Activated CD8-positive, alpha-beta memory T cell treated with anti-CD3 and anti-CD28 coated beads, Interleukin-2, amount 50 U/mL, for 4 hours (primary cell): Measurements from ENCODE around the gene BHMT.
A peak's percentile ranks its signal among the peaks of the same experiment; 100 is the strongest.

Experiments
- DNase-seq: peaks from one replicate; pipeline ENCODE4 v3.0.0-alpha.2; 2020

Gene BHMT, protein sequence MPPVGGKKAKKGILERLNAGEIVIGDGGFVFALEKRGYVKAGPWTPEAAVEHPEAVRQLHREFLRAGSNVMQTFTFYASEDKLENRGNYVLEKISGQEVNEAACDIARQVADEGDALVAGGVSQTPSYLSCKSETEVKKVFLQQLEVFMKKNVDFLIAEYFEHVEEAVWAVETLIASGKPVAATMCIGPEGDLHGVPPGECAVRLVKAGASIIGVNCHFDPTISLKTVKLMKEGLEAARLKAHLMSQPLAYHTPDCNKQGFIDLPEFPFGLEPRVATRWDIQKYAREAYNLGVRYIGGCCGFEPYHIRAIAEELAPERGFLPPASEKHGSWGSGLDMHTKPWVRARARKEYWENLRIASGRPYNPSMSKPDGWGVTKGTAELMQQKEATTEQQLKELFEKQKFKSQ

DNA sequence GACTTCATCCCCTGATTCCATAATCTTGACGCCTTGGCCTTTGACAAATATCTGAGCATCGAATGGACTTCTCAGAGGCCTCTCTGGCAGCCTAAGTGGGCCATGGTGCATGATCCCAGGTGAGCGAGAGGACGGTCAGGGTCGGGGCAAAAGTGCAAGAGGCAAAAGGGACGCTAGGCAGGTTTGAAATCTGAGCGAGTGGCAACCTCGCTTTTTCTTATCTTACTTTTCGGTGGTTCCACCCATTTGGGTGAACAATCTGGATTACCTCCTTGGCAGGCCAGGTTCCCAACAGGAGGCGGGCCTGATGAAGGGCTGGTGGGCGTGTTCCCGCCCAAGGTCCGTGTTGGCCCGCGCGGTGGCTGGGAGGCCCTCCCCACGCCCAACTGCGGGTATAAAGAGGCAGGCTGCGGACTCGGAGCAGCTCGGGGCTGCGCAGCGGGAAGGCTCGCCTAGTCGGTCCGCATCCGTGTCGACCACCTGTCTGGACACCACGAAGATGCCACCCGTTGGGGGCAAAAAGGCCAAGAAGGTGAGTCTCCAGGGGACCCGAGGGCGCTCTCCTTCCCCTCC is at the start of gene BHMT:
Gene BHMT, plus strand, starts transcription at position 423 of the 573 bp plus-strand sequence. Its CDS starts 77 bp downstream, at position 500.
- no peak for DNase-seq

DNA sequence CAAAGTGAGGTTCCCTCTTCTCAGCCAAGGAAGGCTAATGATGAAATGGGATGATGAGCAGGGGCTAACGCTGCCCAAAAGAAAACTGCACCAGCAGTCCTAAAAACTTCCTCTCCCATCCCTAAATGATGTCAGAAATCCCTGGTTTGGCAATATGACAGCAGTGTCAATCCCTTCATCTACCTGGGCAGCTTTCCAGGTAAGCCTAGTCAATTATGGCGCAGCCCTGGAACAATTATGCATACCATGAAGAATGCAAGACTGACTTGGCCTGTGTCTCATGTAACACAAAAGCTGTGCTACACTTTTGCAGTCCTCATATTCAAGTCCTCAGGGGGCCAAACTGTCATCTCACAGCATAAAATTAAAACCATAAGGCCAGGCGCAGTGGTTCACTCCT is 49.2 kb upstream of the BHMT start:
- no peak for DNase-seq

DNA sequence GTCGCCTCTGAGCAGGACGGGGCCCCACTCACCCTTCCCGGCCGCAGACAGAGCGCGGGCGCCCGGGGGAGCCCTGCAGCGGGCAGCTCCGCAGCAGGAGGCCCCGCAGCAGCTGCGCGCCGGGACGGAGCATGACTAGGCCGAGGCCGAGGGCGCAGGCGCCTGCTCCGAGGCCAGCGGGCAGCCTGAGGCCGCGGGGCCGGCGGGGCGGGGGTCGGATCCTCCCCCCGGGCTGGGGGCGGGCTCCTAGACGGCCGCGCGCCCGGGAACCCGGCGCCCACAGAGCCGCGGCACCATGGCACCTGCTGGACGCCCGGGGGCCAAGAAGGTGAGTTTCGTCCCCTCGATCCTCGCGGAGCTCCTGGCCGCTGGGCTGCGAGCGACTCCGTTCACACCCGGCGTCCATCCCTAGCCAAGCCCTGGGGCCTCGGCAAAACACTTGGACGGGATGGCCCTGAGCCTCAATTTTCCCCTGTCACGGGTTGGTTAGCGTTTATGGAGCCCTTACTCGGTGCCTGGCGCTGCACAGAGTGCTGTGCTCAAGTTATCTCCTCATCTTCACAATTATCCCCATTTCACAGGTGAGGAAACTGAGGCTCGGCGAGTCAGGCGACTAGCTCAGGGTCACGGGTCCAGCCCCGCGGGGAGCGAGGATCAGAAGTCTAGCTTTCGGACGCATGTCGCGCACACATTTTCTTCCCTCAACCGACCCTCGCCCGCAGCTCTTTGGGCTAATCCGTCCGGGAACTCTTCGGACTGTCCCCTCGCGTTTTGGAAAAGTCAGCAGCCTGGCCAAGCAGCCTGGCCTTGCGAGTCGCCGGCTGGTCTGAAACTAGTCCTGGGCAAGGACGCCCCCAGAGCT is 41.9 kb upstream of the BHMT start, which contains the start of the genes BHMT2 and DMGDH:
Gene BHMT2, plus strand, starts transcription at position 280 of the 862 bp plus-strand sequence. Its CDS starts 16 bp downstream, at position 296.
Gene DMGDH, minus strand, starts transcription at position 187 of the 862 bp plus-strand sequence. Its CDS starts 54 bp downstream, at position 133.
- no peak for DNase-seq

DNA sequence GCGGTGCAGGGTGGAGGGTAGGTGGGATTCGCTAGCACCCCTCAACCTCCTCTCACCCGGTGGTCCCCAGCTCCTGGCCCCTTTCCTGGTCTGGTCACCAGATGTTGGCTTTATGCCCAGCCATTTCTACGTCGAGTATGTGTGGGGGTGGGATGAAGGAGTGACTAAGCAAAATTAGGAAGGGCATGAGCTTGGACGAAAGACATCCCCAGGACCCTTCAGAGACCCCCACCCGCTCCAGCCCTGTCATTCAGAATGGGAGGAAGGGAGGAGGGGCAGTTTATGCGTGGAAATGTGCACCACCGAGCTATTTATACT is 41.3 kb upstream of the BHMT start:
- DNase-seq, result no peak

DNA sequence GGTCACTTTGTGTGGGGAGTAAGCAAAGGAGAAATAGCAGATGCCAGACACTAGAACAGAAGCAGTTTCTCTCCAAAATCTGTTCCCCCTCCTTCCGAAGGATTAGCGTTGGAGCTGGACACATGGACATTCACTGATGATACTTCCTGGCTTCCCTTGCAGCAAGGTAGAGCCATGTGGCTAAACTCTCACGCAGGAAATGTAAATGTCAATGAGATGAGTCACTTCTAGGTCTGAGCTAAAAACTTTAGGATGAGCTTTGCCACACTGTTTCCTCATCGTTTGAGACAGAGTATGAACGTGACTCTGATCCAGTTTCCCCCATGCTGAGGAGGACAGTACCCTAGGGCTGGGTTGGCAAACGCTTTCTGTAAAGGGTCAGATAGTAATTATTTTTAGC is 37.0 kb upstream of the BHMT start:
- DNase-seq, result no peak

DNA sequence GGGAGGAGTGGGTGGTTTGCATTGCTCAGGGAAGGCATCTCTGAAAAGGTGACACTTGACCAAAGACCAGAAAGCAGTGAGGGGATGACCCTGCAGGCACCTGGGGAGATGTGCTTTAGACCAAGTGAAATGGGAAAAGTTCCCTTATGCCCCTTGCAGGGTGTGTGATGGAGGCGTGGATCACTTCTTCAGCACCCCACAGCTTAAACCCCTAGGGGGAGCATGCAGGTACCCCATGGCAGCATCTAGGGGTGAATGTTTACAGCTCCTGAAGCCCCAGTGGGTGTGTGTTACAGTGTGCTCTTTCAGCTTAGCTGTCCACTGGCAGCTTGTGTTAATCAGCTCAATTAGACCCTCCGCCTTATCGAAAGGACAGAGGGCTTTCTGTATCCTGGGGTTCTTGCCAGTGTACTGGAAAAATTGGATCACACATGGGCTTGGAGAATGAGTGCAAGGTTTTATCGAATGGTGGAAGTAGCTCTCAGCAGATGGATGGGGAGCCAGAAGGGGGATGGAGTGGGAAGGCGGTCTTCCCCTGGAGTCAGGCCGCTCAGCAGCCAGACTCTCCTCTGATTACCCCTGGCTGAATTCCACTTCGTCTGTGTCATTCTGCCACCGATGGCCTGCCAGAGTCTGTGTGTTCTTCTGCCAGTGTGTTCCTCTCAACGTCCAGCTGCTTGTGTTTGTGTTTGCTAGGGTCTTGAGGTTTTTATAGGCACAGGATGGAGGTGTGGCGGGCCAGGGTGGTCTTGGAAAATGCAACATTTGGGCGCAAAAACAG is 35.8 kb upstream of the BHMT start:
- DNase-seq, result no peak

DNA sequence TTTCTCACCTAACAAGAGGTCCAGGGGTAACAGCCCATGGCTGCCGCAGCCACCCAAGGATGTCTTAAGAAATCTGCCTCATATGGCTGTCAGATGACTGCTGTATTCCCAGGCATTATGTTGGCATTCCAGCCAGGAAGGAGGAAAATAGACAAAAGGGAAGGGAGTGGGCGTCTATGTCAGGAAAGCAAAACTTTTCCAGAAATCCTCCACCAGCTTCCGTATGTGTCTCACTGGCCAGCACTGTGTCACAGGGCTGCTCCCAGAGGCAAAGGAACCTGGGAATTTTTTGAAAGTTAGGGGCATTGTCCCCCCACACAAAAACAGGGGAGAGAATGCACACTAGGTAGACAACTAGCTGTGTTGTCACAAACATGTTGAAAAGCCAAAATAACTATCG is 34.8 kb upstream of the BHMT start:
- no peak for DNase-seq

DNA sequence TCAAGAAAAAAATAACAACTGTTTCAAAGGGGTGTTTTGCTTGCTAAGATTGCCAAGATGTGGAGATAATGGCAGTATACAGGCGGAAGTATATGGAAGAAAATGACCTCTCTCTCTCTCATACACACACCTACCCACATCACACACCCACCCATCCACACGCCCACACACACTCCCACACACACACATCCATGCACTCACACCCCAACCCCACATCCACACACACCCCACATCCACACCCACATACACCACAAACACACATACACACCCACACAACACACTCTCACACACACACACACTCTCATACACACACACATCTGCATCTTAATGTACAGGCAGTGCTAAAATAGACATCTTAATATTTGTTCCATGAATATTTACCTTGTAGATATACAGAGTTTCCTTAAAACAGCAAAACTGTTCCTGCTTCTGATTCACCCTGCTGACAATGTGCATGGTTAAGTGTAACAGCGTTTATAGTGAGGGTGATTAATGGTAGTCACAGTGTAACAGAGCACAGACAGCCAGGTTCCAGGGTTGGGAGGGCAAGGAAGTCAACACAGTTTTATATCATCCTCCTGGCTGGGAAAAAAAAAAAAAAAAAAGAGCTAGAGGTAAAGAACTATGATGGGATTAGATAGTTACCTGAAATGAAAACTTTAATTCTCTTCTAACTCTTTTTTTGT is 33.8 kb upstream of the BHMT start:
- no peak for DNase-seq

DNA sequence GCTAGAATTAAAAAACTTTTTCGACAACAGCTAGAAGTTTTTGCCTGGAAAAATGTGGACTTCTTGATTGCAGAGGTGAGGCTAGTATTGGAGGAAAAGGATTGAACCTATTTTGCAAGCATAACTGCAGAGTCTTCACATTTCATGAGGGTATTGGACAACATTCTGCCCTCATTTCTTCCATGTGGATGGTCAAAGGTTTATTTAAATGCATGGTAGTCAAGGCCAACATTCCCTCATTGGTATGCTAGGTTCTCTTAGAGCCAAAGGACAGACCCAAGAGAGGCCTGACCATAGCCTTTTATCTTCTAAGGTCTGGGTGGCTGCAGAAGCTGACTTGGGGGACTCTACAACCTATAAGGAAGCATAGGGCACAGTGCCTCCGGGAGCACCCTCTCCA is 30.8 kb upstream of the BHMT start:
- no peak for DNase-seq

DNA sequence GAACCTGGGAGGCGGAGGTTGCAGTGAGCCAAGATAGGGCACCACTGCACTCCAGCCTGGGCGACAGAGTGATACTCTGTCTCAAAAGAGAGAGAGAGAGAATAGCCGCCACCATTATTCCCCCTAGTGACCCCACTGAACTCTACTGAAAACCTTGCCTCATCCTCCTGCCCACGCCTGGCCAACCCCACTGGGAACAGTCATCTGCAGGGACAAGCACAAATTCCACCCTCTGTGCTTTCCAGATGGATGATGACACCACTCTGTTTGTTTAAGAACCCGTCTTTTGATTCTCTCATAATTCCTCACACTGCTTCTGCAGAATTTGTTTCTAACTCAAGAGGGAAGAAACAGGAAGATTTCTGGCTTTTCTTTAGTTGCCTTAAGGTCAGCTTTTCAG is 29.8 kb upstream of the BHMT start:
- DNase-seq, result no peak

DNA sequence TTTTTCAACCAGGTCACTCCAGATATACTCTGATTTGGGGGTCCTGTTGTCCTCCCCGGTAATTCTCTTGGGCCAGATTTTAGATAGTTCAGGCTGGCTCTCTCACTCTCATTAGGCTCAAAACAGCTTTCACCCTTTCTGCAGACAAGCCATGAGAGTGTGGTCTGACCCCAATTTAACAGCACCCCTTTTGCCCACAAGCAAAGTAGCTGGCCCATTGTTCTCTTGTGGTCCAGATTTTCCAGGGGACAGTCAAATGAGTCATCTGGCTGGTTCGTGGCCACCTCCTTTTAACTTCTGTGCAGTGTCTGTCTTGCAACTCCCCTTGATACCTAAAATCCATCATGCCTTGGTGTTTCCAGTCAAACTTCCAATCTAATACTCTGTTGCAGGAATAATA is 25.5 kb upstream of the BHMT start:
- no peak for DNase-seq

DNA sequence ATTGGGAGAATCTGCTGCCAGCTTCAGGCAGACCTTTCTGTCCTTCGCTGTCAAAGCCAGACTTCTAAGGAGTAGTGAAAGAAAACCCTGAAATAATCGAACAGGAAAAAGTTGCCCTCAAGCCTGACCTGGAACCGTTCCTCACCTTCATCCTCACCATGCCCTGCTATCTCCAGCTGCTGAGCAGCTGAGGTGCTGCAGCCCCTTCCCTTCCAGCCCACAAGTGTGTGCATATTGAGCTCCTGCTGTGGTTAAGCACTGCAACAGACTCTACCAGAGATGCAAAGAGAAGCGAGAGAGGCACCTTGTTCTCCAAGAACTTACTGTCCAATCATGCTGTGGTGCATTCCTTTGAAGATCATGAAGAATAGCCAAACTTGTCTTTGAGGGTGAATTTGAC is 23.1 kb upstream of the BHMT start:
- DNase-seq, result no peak

DNA sequence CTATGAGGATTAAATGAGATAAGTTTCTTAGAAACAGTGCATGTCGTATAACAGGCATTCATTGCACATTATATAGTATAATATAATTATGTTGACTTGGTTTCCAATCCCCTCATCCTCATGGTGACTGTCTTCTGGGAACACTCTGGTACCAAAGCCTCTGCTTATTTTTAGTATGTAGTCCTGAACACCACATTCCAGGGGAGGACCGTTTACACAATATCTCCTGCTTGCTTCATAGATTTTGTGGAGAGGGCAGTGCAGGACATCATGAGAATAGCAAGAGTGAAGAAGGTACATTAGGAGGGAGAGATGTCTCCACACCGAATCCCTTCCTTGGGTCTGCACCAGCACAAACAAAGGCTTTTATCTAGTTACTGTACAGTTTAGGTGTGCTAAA is 20.5 kb upstream of the BHMT start:
- no peak for DNase-seq

DNA sequence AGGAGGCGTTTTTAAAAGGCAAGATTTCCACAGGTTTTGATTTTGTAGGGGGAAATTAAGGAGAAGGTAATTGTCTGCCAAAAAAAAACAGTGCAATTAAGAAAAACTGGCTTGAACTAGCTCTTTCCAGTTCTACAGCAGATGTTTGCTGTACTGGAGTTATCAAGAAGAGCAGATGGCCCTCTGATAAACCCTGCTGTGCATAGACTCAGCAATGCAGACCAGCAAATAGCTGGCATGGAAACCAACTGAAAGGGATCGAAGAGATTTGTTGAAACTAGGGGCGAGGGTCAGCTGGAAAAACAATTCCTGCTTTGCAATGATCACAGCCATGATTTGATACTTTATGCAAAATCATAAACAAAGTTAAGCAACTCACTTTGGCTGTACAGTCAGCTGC is 17.8 kb upstream of the BHMT start:
- DNase-seq, result no peak

DNA sequence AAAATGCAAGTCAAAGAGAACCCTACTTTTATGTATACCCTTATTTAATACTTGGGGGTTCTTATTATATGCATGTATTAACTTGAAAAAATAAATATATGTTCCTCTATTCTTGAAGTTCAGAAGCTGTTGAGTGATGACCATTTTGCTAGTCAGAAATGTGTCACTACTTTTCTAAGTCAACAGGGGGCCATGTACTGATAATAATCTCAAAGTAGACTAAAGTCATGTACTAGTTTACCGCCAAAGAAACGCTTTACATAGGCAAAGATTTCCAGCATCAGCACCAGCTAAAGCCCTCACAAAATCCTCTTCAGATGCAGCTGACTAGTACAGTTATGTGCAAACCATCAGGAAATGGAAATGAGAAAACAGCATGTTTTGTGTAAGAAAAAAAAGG is 5.7 kb upstream of the BHMT start:
- DNase-seq, result no peak

DNA sequence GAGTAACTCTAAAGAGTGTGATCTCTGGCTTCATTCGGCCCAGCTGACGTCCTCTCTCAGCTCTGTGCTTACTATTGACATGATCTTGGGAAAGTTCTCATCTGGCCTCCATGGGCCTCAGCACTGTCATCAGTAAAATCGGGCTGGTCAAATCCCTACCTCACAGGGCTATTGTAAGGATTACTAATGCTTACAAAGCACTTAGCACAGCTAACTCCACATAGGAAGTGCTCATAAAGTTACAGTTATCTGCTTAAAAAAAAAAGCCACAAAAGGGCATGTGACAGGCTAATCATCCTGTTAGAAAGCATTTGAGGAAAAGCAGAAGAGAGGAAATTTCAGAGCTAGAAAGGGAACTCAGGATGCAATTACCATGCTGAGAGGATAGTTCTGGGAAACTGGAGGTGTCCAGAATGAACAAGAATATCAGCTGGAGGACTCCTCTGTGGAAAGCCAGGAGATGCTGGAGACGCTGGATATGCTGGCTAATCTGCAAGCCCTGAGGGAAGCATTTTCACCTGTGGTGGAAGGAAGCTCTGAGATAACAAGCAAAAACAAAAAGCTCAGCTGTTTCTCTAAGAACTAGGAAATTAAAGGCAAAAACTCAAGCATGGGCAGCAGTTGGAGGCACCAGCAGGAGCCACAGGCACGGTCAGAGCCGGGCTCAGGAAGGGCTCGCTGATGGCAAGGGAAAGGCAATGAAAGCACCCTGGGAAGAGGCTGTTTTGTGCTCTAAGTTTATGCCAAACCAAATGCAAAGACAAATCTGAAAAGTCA is 4.4 kb upstream of the BHMT start:
- DNase-seq, result no peak

DNA sequence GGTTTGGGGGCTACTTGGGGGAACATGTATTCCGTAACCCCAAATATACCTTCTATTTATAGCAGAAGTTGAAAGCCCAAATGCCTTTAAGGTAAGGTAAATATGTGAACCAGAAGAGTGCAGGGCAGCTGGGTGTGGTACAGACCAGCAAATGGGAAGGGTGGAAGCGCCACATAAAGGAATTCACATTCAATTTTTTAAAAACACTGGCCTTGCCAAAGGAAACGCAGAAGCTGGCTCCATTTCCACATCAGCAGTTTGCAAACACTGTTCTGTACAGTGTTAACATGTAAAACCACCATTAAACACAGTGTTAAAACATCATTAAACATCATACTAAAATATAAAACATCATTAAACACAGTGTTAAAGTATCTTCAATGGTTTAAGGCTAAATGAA is 3.5 kb upstream of the BHMT start:
- DNase-seq, result no peak

DNA sequence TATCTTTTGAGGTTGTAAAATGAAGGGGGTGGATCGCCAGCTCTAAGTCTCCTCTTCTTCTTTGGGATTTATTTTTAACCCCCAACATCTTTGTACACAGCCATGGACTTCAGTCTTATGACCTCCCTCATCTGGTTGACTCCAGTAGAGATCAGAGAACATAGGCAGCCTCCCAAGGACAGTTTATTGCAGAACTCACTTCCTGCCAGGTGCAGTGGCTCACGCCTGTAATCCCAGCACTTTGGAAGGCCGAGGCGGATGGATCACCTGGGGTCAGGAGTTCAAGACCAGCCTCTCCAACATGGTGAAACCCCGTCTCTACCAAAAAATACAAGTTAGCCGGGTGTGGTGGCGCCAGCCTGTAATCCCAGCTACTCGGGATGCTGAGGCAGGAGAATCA is 2.8 kb upstream of the BHMT start:
- DNase-seq, result no peak

DNA sequence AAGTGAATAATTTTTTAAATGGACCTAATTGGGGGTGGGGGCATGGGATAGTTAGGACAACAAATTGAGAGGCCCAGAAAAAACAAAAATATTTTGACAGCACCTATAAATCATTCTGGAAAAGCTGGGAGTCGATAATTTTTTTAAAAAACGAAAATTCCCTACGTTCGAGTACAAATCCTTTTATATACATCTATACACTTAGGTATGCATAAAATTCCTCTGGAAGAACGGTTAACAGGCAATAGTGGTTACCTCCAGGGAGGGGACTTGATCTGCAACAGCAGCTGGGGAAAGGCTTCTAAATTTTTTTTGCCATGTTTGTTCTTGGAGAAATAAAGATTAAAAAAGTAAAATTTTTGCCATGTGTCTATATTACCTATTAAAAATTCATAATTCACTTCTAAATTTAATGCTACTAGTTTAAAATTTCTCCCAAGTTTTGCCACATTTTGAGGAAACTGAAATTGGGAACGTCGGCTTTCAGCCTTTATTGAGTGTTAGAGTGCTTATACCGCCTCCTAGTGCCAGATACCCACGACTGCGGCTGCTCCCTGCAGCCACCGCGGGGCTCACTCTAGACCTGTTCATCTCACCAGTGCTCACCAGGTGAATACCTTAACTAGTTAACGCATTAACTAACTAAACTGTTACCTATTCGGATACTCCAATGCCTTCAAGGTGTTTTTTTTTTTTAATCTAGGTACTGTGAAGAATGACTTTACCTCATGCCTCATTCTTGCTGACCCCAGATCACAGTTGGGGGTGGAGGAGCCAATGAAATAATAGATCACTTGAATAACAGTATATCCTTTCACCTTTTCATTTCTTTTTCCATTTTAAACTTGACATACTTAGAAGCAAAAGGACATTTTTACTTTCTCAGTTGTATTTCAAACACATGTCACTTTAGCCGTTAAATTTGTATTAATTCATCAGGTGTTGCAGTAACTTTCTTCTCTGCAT is 1.8 kb upstream of the BHMT start:
- DNase-seq, result peak; percentile 28
